Endothelial cell (in vitro differentiated cells): ENCODE measurements around the gene COBLL1. TPM values are rescaled to one million over a fixed set of nuclear protein-coding genes. Genes with fewer than 3 reads are reported as not detected.
"Not testable (repeated sequence)": the region's sequence is repeated elsewhere in the genome, so short reads cannot be mapped to it uniquely, and the experiment has no call there.

Experiments
- DNase-seq: peaks from one replicate; pipeline ENCODE4 v3.0.0; 2021; ENCODE audit warnings: low spot score
- H3K27ac Mint-ChIP-seq: one replicate; pipeline ENCODE4 v1.8.0; 2021; ENCODE audit warnings: mixed read lengths, inconsistent platforms; ENCODE audit not compliant: unreplicated experiment
- H3K27me3 Mint-ChIP-seq: one replicate; pipeline ENCODE4 v1.8.0; 2021; ENCODE audit warnings: mild to moderate bottlenecking, moderate library complexity, mixed read lengths, inconsistent platforms; ENCODE audit not compliant: unreplicated experiment
- H3K36me3 Mint-ChIP-seq: one replicate; pipeline ENCODE4 v1.8.0; 2021; ENCODE audit warnings: mild to moderate bottlenecking, low read depth, mixed read lengths, inconsistent platforms; ENCODE audit not compliant: unreplicated experiment
- H3K4me1 Mint-ChIP-seq: one replicate; pipeline ENCODE4 v1.8.0; 2021; ENCODE audit warnings: mild to moderate bottlenecking, mixed read lengths, inconsistent platforms; ENCODE audit not compliant: unreplicated experiment
- H3K4me3 Mint-ChIP-seq: one replicate; pipeline ENCODE4 v1.8.0; 2021; ENCODE audit warnings: mild to moderate bottlenecking, mixed read lengths, inconsistent platforms; ENCODE audit not compliant: unreplicated experiment
- H3K9me3 Mint-ChIP-seq: one replicate; pipeline ENCODE4 v1.8.0; 2021; ENCODE audit warnings: mixed read lengths, inconsistent platforms; ENCODE audit not compliant: unreplicated experiment
- total RNA-seq: library from RNA; stranded (reverse); fragmentation: NEBNext Ultra II Directional; extraction: Animal tissue kit (Norgen Biotek cat#: 25700); gene quantifications from one replicate; pipeline ENCODE4 v1.2.1, GENCODE V29; 2021; ENCODE audit not compliant: unreplicated experiment
- TF ChIP-seq, protein P1 (sequence below): fragments of 200-600 bp; sonication (generic); IDR thresholded peaks from one replicate; pipeline ENCODE4 v1.5.0; 2021; ENCODE audit warnings: antibody characterized with exemption; ENCODE audit not compliant: unreplicated experiment

The COBLL1 gene
- total RNA-seq, 1 donor from 2014 or later = 46.6 TPM

DNA sequence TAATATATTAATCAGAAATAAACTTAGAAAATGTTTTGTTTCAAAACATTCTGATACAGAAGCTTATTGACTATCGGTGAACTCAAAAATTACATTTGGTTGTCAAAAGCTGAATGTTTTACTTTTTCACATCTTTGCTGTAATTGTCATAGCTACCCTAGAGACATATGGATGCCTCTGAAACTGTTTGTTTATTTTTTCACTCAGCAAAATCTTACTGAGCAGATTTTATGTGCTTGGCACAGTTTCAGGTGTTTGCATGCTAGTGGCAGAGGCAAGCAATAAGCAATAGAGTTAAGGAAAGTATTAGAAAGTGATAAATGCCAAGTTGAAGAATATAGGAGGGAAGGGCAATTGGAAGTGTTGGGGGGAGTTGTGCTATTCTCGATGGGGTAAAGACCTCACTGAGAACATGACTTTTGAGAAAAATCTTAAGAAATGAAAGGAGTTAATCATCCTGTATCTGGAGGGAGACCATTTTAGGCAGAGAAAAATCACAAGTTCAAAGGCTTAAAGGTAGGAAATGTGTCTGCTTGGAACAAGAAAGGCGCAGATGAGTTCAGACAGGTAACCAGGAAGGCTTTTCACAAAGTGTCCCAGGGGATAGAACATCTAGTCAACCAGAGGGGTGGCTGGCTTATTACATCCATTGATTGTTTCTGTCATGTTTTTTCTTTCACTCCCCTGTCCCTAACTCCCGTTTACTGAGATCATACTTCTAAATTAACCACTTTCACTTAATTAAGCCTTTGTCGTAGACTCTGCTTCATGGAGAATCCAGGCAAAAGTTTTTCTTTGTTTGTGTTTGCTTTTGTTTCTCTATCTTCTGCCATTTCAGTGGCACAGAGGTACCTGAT, 27.2 kb upstream of the COBLL1 start:
- no peak for DNase-seq
- Mint-ChIP-seq H3K4me1 (no peaks in the 10 kb centered on the region), H3K4me3 (no peak overlapping the region), H3K9me3 (no peaks in the 10 kb centered on the region), H3K36me3 (no peaks in the 10 kb centered on the region), H3K27me3 (no peaks in the 10 kb centered on the region), H3K27ac (no peak overlapping the region)
- TF ChIP-seq, protein P1, sequence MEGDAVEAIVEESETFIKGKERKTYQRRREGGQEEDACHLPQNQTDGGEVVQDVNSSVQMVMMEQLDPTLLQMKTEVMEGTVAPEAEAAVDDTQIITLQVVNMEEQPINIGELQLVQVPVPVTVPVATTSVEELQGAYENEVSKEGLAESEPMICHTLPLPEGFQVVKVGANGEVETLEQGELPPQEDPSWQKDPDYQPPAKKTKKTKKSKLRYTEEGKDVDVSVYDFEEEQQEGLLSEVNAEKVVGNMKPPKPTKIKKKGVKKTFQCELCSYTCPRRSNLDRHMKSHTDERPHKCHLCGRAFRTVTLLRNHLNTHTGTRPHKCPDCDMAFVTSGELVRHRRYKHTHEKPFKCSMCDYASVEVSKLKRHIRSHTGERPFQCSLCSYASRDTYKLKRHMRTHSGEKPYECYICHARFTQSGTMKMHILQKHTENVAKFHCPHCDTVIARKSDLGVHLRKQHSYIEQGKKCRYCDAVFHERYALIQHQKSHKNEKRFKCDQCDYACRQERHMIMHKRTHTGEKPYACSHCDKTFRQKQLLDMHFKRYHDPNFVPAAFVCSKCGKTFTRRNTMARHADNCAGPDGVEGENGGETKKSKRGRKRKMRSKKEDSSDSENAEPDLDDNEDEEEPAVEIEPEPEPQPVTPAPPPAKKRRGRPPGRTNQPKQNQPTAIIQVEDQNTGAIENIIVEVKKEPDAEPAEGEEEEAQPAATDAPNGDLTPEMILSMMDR = no peak

DNA sequence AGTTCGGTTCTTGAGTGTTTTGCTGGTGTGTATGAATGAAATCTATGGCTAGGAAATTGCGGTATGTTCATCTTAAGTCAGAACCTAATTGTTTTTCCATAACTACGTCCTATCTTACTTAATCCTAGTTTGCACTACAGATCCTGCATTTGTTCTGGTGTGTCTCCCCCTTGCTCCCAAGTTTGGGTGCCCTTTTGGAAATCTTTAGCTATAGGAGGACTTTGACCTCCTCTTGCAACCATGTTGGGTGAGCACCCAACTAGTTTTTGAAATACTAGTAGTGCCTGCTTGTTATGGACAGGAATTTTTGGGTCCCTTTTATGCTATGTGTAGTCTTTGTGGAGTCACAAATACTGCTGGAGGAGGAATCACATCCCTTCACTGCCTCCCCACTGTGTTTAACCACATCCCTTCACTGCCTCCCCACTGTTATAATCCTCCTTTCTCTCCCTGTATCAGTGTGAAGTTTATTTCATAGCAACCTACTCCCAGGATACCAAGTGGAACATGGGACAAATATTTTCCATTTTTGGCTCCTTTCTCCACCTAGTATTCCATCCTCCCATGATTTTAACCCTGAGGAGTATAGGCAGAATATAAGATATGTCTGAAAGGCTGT, 26.3 kb upstream of the COBLL1 start:
- no peak for DNase-seq
- Mint-ChIP-seq H3K27ac (no peak overlapping the region), H3K27me3 (no peaks in the 10 kb centered on the region), H3K9me3 (no peaks in the 10 kb centered on the region), H3K4me1 (no peaks in the 10 kb centered on the region), H3K4me3 (no peak overlapping the region), H3K36me3 (no peaks in the 10 kb centered on the region)
- TF ChIP-seq, protein P1 = no peak

DNA sequence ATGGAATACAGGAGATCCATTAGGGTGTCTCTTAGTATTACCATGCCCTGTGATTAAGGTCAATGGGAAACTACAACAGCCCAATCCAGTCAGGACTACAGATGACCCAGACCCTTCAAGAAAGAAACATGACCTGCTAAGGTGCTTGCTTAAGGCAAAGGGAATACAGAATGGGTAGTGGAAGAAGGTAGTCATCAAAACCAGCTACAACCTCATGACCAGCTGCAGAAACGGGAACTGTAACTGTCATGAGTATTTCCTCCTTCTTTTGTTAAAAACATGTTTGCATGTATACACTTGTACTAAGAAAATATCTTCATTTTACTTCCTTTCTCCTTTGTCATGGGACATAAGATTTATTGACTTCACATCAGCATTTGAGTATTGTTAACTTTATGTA, 24.8 kb upstream of the COBLL1 start:
- not testable (repeated sequence) for H3K4me1 Mint-ChIP-seq, H3K27me3 Mint-ChIP-seq, H3K9me3 Mint-ChIP-seq, H3K4me3 Mint-ChIP-seq, H3K27ac Mint-ChIP-seq, DNase-seq, H3K36me3 Mint-ChIP-seq

DNA sequence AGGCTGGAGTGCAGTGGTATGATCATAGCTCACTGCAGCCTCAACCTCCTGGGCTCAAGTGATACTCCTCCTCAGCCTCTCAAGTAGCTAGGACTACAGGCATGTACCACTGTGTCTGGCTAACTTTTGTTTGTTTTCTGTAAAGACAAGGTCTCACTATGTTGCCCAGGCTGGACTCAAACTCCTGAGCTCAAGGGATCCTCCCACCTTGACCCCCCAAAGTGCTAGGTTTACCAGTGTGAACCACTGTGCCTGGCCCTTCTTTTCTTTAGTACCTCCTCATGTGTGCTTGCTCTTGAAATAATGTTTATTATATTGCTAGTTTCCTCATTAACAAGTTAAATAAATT, 19.0 kb upstream of the COBLL1 start:
- TF ChIP-seq, protein P1 = no peak
- no peak overlapping the region for H3K4me3 Mint-ChIP-seq
- no peaks in the 10 kb centered on the region for H3K27me3 Mint-ChIP-seq
- no peaks in the 10 kb centered on the region for H3K4me1 Mint-ChIP-seq
- no peak overlapping the region for H3K27ac Mint-ChIP-seq
- H3K36me3 Mint-ChIP-seq = no peaks in the 10 kb centered on the region
- no peaks in the 10 kb centered on the region for H3K9me3 Mint-ChIP-seq
- DNase-seq = no peak

DNA sequence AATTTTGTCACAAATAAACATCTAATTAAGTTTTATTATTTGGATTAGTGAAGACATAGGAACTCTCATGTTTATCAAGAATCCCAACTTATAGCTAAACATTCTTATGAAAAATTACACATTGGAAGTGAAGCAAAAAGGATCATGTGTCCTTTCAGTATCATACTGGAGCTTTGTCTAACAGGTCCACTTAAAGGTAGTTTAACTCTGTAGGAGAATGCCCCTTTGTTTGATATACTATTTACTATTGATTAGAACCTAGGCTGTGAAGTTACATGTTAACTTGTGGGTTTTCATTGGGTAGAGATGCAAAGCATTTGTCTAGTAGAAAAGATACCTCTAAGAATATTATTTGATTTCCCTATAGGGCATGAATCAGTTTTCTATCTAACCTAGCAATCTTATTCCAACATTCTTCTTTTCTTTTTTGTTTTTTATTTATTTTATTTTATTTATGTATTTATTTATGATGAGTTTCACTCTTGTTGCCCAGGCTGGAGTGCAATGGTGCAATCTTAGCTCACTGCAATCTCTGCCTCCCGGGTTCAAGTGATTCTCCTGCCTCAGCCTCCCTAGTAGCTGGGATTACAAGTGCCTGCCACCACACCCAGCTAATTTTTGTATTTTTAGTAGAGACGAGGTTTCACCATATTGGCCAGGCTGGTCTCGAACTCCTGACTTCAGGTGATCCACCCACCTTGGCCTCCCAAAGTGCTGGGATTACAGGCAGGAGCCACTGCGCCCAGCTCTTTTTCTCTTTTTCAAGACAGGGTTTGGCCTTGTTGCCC, 18.5 kb upstream of the COBLL1 start:
- H3K9me3 Mint-ChIP-seq, H3K27ac Mint-ChIP-seq, H3K4me1 Mint-ChIP-seq, H3K36me3 Mint-ChIP-seq, H3K4me3 Mint-ChIP-seq, H3K27me3 Mint-ChIP-seq, DNase-seq: not testable (repeated sequence)
